ENCODE results near the gene TLR8.

TLR8 gene

GRCh38 chrX:12881914-12882313, 24.5 kb upstream of the TLR8 start:
- WGBS (ENCODE audit: insufficient coverage, insufficient read length): no CpG with 5 or more reads among the region's 2 CpGs
- Histone ChIP-seq H3K36me3 (ENCODE audit: control insufficient read depth, insufficient read depth, low read length) (no peaks in the 10 kb centered on the region), H3K4me3 (ENCODE audit: low read length) (no peak overlapping the region), H3K27me3 (ENCODE audit: control insufficient read depth, insufficient read depth, low read length) (no peaks in the 10 kb centered on the region), H3K27ac (ENCODE audit: low read length) (no peak overlapping the region), H3K4me1 (ENCODE audit: control insufficient read depth, insufficient read depth, low read length) (no peaks in the 10 kb centered on the region), H3K9me3 (ENCODE audit: control insufficient read depth, insufficient read depth, low read length) (no peaks in the 10 kb centered on the region)
- DNase-seq (ENCODE audit: low read depth, low spot score): no peak

DNA sequence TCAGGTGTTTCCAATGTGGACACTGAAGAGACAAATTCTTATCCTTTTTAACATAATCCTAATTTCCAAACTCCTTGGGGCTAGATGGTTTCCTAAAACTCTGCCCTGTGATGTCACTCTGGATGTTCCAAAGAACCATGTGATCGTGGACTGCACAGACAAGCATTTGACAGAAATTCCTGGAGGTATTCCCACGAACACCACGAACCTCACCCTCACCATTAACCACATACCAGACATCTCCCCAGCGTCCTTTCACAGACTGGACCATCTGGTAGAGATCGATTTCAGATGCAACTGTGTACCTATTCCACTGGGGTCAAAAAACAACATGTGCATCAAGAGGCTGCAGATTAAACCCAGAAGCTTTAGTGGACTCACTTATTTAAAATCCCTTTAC, 20.9 kb upstream of the TLR8 start:
- Histone ChIP-seq H3K4me3 (ENCODE audit: low read length) (no peak overlapping the region), H3K36me3 (ENCODE audit: control insufficient read depth, insufficient read depth, low read length) (no peaks in the 10 kb centered on the region), H3K4me1 (ENCODE audit: control insufficient read depth, insufficient read depth, low read length) (no peaks in the 10 kb centered on the region), H3K9me3 (ENCODE audit: control insufficient read depth, insufficient read depth, low read length) (no peaks in the 10 kb centered on the region), H3K27ac (ENCODE audit: low read length) (no peak overlapping the region), H3K27me3 (ENCODE audit: control insufficient read depth, insufficient read depth, low read length) (no peaks in the 10 kb centered on the region)
- DNase-seq (ENCODE audit: low read depth, low spot score): no peak
- no CpG with 5 or more reads among the region's 5 CpGs for WGBS (ENCODE audit: insufficient coverage, insufficient read length)

- no peaks in the 10 kb centered on the region for H3K27me3 ChIP-seq (ENCODE audit: control insufficient read depth, insufficient read depth, low read length)
- no peak overlapping the region for H3K27ac ChIP-seq (ENCODE audit: low read length)
- no peak for DNase-seq (ENCODE audit: low read depth, low spot score)
- no peaks in the 10 kb centered on the region for H3K36me3 ChIP-seq (ENCODE audit: control insufficient read depth, insufficient read depth, low read length)
- no peak overlapping the region for H3K4me3 ChIP-seq (ENCODE audit: low read length)
- H3K4me1 ChIP-seq (ENCODE audit: control insufficient read depth, insufficient read depth, low read length): no peaks in the 10 kb centered on the region
- no CpG with 5 or more reads among the region's 3 CpGs for WGBS (ENCODE audit: insufficient coverage, insufficient read length)
- no peaks in the 10 kb centered on the region for H3K9me3 ChIP-seq (ENCODE audit: control insufficient read depth, insufficient read depth, low read length)
Observed at GRCh38 chrX:12886545-12886944, 19.9 kb upstream of the TLR8 start.

DNA sequence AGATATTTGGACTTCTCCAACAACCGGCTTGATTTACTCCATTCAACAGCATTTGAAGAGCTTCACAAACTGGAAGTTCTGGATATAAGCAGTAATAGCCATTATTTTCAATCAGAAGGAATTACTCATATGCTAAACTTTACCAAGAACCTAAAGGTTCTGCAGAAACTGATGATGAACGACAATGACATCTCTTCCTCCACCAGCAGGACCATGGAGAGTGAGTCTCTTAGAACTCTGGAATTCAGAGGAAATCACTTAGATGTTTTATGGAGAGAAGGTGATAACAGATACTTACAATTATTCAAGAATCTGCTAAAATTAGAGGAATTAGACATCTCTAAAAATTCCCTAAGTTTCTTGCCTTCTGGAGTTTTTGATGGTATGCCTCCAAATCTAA, 19.3 kb upstream of the TLR8 start:
- Histone ChIP-seq H3K4me3 (ENCODE audit: low read length) (no peak overlapping the region), H3K36me3 (ENCODE audit: control insufficient read depth, insufficient read depth, low read length) (no peaks in the 10 kb centered on the region), H3K27me3 (ENCODE audit: control insufficient read depth, insufficient read depth, low read length) (no peaks in the 10 kb centered on the region), H3K4me1 (ENCODE audit: control insufficient read depth, insufficient read depth, low read length) (no peaks in the 10 kb centered on the region), H3K9me3 (ENCODE audit: control insufficient read depth, insufficient read depth, low read length) (no peaks in the 10 kb centered on the region), H3K27ac (ENCODE audit: low read length) (no peak overlapping the region)
- no peak for DNase-seq (ENCODE audit: low read depth, low spot score)
- WGBS (ENCODE audit: insufficient coverage, insufficient read length): no CpG with 5 or more reads among the region's 2 CpGs

DNA sequence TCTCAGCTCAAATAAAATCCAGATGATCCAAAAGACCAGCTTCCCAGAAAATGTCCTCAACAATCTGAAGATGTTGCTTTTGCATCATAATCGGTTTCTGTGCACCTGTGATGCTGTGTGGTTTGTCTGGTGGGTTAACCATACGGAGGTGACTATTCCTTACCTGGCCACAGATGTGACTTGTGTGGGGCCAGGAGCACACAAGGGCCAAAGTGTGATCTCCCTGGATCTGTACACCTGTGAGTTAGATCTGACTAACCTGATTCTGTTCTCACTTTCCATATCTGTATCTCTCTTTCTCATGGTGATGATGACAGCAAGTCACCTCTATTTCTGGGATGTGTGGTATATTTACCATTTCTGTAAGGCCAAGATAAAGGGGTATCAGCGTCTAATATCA, 18.7 kb upstream of the TLR8 start:
- DNase-seq (ENCODE audit: low read depth, low spot score): no peak
- Histone ChIP-seq H3K4me1 (ENCODE audit: control insufficient read depth, insufficient read depth, low read length) (no peaks in the 10 kb centered on the region), H3K27ac (ENCODE audit: low read length) (no peak overlapping the region), H3K36me3 (ENCODE audit: control insufficient read depth, insufficient read depth, low read length) (no peaks in the 10 kb centered on the region), H3K9me3 (ENCODE audit: control insufficient read depth, insufficient read depth, low read length) (no peaks in the 10 kb centered on the region), H3K27me3 (ENCODE audit: control insufficient read depth, insufficient read depth, low read length) (no peaks in the 10 kb centered on the region), H3K4me3 (ENCODE audit: low read length) (no peak overlapping the region)
- no CpG with 5 or more reads among the region's 3 CpGs for WGBS (ENCODE audit: insufficient coverage, insufficient read length)

DNA sequence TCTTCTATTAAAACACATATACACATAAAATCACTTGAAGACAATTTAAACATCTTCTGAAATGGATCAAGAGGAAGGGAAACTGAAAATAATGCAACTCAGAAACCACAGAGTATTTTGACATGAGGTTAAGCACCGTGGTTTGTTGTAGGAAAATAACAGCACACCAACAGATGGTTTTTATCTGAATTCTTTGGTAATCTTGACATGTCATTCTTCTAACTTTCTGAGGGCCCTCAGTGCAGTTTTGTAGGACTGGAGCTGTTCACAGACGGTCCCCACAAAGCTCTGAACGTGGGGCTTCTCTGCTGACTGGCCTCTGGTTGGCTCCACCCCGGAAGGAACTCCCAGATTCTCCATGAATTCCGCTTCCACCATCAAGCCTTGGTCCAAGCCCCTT, 16.0 kb upstream of the TLR8 start:
- H3K4me1 ChIP-seq (ENCODE audit: control insufficient read depth, insufficient read depth, low read length): no peaks in the 10 kb centered on the region

GRCh38 chrX:12891171-12891570, 15.2 kb upstream of the TLR8 start:
- no peak overlapping the region for H3K4me3 ChIP-seq (ENCODE audit: low read length)
- no CpG with 5 or more reads among the region's 4 CpGs for WGBS (ENCODE audit: insufficient coverage, insufficient read length)

More for the DNA sequence above, 16.0 kb upstream of the TLR8 start:
- H3K9me3 ChIP-seq (ENCODE audit: control insufficient read depth, insufficient read depth, low read length): no peaks in the 10 kb centered on the region
- H3K27ac ChIP-seq (ENCODE audit: low read length): no peak overlapping the region
- H3K4me3 ChIP-seq (ENCODE audit: low read length): no peak overlapping the region
- H3K27me3 ChIP-seq (ENCODE audit: control insufficient read depth, insufficient read depth, low read length): no peaks in the 10 kb centered on the region
- WGBS (ENCODE audit: insufficient coverage, insufficient read length): no CpG with 5 or more reads among the region's 5 CpGs
- no peaks in the 10 kb centered on the region for H3K36me3 ChIP-seq (ENCODE audit: control insufficient read depth, insufficient read depth, low read length)
- no peak for DNase-seq (ENCODE audit: low read depth, low spot score)

DNA sequence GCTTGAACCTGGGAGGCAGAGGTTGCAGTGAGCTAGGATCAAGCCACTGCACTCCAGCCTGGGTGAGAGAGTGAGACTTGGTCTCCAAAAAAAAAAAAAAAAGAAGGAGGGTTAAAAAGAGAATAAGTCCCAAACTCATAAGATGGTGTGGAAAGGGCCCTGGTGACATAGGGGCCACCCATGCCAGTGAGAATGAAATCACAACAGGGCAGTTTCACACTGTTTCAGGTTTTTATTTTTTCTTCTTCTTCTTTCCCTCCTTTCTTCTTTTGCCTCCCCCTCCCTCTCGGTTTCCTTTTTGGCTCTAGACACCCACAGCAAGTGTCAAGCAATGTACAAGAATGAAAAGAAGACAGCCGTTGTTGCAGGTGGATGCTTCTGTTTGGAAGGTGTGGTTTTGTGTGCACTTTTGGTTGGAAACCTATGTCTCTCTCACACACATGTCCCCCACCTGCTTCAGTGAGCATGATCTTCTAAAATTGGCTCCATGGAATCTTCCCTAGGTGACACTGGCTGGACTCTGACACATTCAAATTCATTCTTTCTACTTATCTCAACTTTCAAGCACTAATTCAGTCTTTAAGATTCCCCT, 14.4 kb upstream of the TLR8 start:
- Histone ChIP-seq H3K27me3 (ENCODE audit: control insufficient read depth, insufficient read depth, low read length) (no peaks in the 10 kb centered on the region), H3K36me3 (ENCODE audit: control insufficient read depth, insufficient read depth, low read length) (no peaks in the 10 kb centered on the region), H3K27ac (ENCODE audit: low read length) (no peak overlapping the region), H3K4me3 (ENCODE audit: low read length) (no peak overlapping the region), H3K9me3 (ENCODE audit: control insufficient read depth, insufficient read depth, low read length) (no peaks in the 10 kb centered on the region), H3K4me1 (ENCODE audit: control insufficient read depth, insufficient read depth, low read length) (no peaks in the 10 kb centered on the region)
- DNase-seq (ENCODE audit: low read depth, low spot score): no peak
- WGBS (ENCODE audit: insufficient coverage, insufficient read length): no CpG with 5 or more reads among the region's 2 CpGs

More at GRCh38 chrX:12891171-12891570, 15.2 kb upstream of the TLR8 start:
- no peak for DNase-seq (ENCODE audit: low read depth, low spot score)
- no peaks in the 10 kb centered on the region for H3K27me3 ChIP-seq (ENCODE audit: control insufficient read depth, insufficient read depth, low read length)
- H3K4me1 ChIP-seq (ENCODE audit: control insufficient read depth, insufficient read depth, low read length): no peaks in the 10 kb centered on the region
- no peak overlapping the region for H3K27ac ChIP-seq (ENCODE audit: low read length)
- H3K36me3 ChIP-seq (ENCODE audit: control insufficient read depth, insufficient read depth, low read length): no peaks in the 10 kb centered on the region
- no peaks in the 10 kb centered on the region for H3K9me3 ChIP-seq (ENCODE audit: control insufficient read depth, insufficient read depth, low read length)

DNA sequence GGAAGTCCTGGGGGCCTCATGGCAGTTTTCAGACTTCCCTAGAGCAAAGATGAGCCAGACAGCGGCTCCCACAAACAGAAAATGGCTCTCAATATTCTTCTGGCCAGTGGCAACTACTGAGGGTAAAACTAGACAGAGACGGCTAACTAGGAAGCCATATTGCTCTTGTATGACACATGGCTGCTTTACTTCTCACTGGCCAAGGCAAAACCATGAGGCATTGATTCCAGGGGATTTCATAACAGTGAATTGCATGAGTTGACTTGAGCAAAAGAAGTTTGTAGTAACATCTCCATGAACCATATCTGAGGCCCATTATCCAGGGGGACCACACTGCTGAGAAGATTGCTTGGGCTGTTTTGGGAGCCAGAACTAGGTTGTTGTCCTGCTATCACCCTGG, 13.7 kb upstream of the TLR8 start:
- WGBS (ENCODE audit: insufficient coverage, insufficient read length): no CpG with 5 or more reads among the region's 2 CpGs
- Histone ChIP-seq H3K4me3 (ENCODE audit: low read length) (no peak overlapping the region), H3K27ac (ENCODE audit: low read length) (no peak overlapping the region), H3K36me3 (ENCODE audit: control insufficient read depth, insufficient read depth, low read length) (no peaks in the 10 kb centered on the region), H3K4me1 (ENCODE audit: control insufficient read depth, insufficient read depth, low read length) (no peaks in the 10 kb centered on the region), H3K9me3 (ENCODE audit: control insufficient read depth, insufficient read depth, low read length) (no peaks in the 10 kb centered on the region), H3K27me3 (ENCODE audit: control insufficient read depth, insufficient read depth, low read length) (no peaks in the 10 kb centered on the region)
- no peak for DNase-seq (ENCODE audit: low read depth, low spot score)

DNA sequence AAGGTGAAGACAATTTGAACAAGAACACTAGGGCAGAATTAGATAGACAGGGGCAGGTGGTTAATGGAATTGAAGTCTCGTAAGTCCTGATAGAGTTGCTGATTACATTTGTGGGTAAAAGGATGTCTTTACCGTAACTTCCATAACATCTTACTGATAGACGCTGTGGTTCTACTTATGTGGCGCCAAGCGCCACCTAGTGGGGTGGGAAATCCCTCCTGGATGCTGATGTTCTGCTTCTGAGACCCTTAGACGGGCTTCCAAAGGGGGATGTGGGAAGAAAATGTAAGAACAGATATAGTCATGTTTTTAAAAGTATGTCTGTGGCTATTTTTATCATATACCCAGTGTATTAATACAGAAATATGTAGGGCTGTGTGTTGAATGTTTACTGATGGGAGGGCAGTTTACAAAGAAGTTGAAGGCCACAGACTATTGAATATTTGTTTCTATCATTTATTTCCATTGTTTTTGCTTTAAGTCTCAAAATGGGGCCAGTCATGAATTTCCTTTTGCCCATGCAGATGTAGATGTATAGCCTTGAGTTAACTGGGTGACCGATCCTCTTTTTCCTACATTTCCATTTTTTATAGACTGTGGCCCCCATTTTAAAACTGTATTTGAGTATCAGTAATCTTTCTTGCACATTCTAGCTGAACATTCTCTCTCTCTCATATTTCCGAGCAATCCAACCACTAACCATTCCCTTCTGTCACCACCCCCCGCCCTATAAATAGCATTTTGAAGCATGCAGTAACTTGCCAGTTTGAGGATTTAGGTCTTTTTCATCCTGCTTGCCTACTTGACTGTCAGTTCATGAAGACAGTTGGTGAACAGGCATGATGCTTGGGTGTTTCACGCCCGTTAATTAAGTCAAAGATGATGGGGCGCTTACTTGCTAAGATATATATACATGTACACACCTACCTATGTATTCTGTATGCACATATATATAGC, 12.1 kb upstream of the TLR8 start:
- WGBS (ENCODE audit: insufficient coverage, insufficient read length): no CpG with 5 or more reads among the region's 12 CpGs
- Histone ChIP-seq H3K4me3 (ENCODE audit: low read length) (no peak overlapping the region), H3K4me1 (ENCODE audit: control insufficient read depth, insufficient read depth, low read length) (no peaks in the 10 kb centered on the region), H3K9me3 (ENCODE audit: control insufficient read depth, insufficient read depth, low read length) (no peaks in the 10 kb centered on the region), H3K27ac (ENCODE audit: low read length) (no peak overlapping the region), H3K36me3 (ENCODE audit: control insufficient read depth, insufficient read depth, low read length) (no peaks in the 10 kb centered on the region), H3K27me3 (ENCODE audit: control insufficient read depth, insufficient read depth, low read length) (no peaks in the 10 kb centered on the region)
- DNase-seq (ENCODE audit: low read depth, low spot score): no peak

Measured in iPS DF 6.9 (cell line).